Measurements from ENCODE around the gene GALNT1.

- TF ChIP-seq CTCF (IDR thresholded peaks at IDR 0.05) (no peak), POLR2A (IDR thresholded peaks at IDR 0.05) (no peak)
Measured at GRCh38 chr18:35642802-35643201, 61.3 kb downstream of the GALNT1 start.

Data from stomach (tissue), 4 donors.